ENCODE measurements around the gene TNFRSF6B.

DNA sequence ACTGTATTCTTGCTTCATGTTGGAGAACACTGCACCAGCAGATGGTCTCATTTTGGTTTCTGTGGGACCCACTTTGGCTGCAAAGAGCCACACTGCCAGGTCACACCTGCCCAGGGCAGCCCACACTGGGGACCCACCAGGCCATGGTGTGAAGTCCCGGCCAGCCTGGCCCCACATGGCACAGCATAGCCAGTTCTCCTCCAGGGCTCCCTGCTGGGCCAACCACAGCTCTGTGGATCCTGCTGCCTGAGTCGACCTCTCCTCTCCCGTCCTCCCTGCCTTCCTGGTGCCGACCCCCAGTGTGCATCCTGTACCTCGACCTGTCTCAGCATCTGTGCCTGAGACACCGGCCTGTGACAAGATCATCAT, 8.3 kb downstream of the TNFRSF6B start:
- TF ChIP-seq POLR2A (IDR thresholded peaks at IDR 0.05) = no peak
- TF ChIP-seq, protein P1, sequence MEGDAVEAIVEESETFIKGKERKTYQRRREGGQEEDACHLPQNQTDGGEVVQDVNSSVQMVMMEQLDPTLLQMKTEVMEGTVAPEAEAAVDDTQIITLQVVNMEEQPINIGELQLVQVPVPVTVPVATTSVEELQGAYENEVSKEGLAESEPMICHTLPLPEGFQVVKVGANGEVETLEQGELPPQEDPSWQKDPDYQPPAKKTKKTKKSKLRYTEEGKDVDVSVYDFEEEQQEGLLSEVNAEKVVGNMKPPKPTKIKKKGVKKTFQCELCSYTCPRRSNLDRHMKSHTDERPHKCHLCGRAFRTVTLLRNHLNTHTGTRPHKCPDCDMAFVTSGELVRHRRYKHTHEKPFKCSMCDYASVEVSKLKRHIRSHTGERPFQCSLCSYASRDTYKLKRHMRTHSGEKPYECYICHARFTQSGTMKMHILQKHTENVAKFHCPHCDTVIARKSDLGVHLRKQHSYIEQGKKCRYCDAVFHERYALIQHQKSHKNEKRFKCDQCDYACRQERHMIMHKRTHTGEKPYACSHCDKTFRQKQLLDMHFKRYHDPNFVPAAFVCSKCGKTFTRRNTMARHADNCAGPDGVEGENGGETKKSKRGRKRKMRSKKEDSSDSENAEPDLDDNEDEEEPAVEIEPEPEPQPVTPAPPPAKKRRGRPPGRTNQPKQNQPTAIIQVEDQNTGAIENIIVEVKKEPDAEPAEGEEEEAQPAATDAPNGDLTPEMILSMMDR (IDR thresholded peaks at IDR 0.05 in 8 of 11, conservative IDR thresholded peaks at IDR 0.05 in 3 of 11) = no peak
